C4-2B (cell line): ENCODE measurements around the gene UBE2I.

Source experiments
- ZFX ChIP-seq: fragments of 450-650 bp; IDR thresholded peaks from 2 replicates; pipeline ENCODE4 v1.6.1; 2017
- TF ChIP-seq, protein P1 (sequence below): fragments of 450-650 bp; conservative IDR thresholded peaks from 2 replicates; pipeline ENCODE4 v1.5.1; 2017; ENCODE audit warnings: mild to moderate bottlenecking

DNA sequence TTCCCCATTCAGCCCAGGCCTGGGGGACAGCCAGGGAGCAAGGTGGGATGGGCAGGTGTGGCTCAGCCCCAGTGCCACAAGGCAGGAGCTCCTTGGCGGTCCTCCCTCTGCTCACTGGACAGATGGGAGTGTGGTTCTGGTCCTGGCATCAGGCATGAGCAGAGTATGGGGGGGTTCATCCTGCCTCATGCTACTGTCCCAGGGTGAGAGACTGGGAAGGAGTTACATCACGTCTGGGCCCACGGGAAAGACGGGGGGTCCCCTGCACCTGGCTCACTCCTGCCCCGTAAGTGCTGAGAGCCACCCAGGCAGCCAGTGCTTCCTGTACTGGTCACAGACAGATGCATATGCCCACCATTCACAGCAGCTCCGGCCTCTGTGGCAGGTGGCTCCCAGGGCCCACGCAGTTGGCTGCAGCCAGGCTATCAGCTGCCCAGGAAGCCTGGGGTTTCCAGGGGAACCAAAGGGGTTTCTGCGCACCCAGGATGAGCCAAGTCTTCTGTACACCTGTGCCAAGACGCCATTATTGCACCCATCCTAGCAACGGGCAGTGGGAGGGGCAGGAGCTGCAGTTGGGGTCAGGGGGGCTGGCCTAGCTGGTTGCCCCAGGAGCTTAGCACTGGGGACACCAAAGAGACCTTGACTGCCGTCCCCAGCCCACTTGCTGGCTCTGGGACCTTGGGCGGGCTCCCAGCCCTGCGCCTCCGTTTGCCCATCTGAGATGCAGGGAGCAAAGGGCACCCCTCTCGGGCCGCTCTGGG lies 26.0 kb downstream of the UBE2I start:
- TF ChIP-seq, protein P1, sequence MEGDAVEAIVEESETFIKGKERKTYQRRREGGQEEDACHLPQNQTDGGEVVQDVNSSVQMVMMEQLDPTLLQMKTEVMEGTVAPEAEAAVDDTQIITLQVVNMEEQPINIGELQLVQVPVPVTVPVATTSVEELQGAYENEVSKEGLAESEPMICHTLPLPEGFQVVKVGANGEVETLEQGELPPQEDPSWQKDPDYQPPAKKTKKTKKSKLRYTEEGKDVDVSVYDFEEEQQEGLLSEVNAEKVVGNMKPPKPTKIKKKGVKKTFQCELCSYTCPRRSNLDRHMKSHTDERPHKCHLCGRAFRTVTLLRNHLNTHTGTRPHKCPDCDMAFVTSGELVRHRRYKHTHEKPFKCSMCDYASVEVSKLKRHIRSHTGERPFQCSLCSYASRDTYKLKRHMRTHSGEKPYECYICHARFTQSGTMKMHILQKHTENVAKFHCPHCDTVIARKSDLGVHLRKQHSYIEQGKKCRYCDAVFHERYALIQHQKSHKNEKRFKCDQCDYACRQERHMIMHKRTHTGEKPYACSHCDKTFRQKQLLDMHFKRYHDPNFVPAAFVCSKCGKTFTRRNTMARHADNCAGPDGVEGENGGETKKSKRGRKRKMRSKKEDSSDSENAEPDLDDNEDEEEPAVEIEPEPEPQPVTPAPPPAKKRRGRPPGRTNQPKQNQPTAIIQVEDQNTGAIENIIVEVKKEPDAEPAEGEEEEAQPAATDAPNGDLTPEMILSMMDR = no peak
- TF ChIP-seq ZFX = no peak
